ENCODE results near the gene ORAI1.
A peak's percentile ranks its signal among the peaks of the same experiment; 100 is the strongest.

ORAI1 gene

DNA sequence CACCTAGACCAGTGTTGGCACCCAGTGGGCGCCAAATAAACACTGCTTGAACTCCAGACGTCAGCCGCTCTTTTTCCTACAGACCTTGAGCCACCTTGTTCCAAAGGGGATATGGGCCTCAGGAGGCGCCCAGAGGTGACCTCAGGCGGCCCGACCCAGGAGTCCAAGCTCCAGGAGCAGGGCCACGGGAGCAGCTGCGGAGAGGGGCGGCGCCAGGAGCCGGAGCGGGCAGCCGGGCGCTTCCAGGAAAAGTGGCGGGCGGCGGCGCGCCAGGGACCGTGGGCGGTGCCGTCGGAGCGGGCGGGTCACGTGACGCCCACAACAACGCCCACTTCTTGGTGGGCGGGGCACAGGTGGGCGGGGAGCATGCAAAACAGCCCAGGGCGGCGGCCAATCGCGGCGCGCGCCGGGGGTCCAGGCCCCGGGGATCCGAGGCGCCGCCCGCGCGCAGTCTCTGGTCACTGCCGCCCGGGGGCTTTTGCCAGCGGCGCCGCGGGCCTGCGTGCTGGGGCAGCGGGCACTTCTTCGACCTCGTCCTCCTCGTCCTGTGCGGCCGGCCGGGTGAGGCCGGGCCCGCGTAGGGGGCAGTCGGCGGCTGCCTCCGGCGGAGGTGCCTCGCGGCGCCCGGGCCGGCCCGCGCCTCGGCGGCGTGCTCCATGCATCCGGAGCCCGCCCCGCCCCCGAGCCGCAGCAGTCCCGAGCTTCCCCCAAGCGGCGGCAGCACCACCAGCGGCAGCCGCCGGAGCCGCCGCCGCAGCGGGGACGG is at the start of gene ORAI1:
Gene ORAI1 (plus strand): TSS at position 444 of the 766 bp plus-strand sequence.
- TF ChIP-seq, protein P1, sequence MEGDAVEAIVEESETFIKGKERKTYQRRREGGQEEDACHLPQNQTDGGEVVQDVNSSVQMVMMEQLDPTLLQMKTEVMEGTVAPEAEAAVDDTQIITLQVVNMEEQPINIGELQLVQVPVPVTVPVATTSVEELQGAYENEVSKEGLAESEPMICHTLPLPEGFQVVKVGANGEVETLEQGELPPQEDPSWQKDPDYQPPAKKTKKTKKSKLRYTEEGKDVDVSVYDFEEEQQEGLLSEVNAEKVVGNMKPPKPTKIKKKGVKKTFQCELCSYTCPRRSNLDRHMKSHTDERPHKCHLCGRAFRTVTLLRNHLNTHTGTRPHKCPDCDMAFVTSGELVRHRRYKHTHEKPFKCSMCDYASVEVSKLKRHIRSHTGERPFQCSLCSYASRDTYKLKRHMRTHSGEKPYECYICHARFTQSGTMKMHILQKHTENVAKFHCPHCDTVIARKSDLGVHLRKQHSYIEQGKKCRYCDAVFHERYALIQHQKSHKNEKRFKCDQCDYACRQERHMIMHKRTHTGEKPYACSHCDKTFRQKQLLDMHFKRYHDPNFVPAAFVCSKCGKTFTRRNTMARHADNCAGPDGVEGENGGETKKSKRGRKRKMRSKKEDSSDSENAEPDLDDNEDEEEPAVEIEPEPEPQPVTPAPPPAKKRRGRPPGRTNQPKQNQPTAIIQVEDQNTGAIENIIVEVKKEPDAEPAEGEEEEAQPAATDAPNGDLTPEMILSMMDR (IDR thresholded peaks at IDR 0.05; ENCODE audit: insufficient read depth, low read depth, low read length, missing control alignments) = no peak
- DNase-seq (ENCODE audit: low read depth) = peak; percentile 97
- peak within 1 kb of the TSS; percentile 81 for H3K4me3 ChIP-seq (ENCODE audit: low read depth, low read length)

DNA sequence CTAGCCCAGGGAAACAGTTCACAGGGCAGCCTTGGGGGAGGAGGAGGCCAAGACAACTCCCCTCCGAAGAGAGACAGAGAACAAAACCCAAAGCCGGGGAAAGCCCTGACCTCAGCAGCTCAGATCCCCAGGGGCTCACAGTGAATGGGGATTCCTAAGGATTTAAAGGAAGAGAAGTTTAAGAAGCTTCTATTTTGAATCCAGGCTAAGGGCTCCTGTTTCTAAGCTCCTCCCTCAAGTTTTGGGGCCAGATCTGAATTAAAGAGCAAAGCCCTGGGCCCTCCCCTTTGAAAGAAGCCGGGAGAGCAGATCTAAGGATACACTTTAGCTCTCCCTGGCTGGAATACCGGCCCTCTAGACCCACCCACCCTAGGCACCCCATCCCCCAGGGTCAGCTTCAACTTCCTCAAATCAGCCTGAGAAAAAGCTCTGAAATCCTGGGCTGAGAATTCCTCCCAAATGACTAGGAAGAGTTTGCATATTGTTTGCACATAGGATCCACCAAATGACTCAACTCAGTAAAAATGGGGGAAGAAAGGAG is 49.4 kb upstream of the ORAI1 start:
- H3K4me3 ChIP-seq (ENCODE audit: low read depth, low read length) = peak overlapping the region; percentile 32
- DNase-seq (ENCODE audit: low read depth) = peak; percentile 55
- TF ChIP-seq, protein P1 (IDR thresholded peaks at IDR 0.05; ENCODE audit: insufficient read depth, low read depth, low read length, missing control alignments) = no peak

DNA sequence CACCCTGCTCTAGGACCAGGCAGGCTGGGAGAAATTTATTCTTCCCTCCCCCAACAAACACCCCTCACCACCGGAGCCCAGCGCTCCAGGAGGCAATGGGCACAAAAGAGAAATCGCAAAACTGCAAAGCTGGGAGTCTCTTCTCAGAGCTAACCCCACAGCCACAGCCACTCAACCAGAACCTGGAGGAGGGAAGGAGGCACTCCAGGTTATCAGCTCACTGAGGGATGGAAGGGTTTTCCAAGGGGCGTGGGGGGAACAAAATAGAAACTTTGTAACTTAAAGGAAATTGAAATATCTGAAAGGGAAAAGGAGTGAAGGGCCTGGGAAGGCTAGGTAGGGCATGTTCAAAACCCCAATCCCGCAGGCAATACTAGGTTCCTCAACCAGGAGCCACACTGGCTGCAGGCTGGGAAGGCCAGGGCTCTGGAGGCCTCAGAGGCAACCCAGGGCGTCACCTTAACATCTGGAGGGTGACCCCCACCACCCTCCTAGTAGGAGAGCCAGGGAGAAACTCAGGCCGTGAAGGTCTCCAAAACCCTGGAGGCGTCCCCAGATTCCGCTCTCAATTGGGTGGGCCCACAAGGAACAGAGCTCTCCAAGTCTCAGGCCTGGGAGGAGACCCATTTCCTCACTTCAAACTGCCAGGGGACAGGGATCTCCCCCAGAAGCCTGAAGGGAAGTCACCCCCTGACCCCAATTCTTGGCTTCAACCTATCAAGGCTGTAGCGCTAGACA is 48.7 kb upstream of the ORAI1 start:
- no peak for DNase-seq (ENCODE audit: low read depth)
- H3K4me3 ChIP-seq (ENCODE audit: low read depth, low read length) = peak overlapping the region; percentile 21

DNA sequence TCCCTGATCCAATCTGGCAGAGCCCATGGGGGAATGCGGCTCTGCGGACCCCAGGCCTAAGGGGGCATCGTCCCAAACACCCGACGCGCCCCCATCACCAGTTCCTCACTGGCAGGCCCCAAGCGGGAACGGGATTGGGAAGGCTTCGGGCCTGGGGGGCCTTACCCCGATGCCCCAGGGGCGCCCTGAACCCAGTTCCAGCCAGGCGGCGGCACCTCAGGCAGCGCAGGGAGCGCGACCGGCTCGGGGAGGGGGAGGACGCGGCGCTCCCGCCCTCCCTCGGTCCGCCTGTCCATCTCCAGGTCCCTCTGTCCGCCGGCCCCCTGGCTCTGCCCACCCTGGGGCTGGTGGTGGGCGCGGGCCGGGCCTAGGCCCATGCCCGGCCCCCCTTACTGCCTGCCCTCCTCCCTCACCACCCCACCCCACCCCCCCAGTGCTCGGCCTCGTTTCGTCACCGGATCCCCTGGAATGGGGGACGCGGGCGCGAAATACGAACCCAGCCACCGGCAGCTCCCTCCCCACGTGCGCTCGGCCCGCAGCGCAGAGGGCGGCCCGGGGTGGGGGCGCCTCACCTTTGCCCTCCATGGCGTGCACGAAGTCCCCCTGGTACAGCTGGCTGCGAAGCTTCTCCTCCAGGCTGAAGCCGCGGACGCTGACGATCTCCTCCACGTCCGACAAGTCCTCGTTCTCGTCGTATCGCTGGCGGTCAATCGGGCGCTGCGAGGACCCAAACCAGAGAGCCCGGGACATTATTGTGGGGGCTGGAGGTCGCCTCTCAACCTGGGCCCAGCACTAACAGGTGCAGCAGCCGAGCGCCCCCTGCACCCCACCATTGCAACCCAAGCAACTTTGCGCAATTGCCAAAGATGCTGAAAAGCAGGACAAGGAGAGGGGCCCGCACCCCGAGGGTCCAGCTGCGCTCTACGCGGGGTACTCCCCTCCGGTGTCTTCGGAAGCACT is 47.8 kb upstream of the ORAI1 start:
- peak overlapping the region; percentile 63 for H3K4me3 ChIP-seq (ENCODE audit: low read depth, low read length)
- TF ChIP-seq, protein P1 (IDR thresholded peaks at IDR 0.05; ENCODE audit: insufficient read depth, low read depth, low read length, missing control alignments) = no peak
- DNase-seq (ENCODE audit: low read depth) = no peak

More for the DNA sequence above, 48.7 kb upstream of the ORAI1 start:
- TF ChIP-seq, protein P1 (IDR thresholded peaks at IDR 0.05; ENCODE audit: insufficient read depth, low read depth, low read length, missing control alignments) = no peak

DNA sequence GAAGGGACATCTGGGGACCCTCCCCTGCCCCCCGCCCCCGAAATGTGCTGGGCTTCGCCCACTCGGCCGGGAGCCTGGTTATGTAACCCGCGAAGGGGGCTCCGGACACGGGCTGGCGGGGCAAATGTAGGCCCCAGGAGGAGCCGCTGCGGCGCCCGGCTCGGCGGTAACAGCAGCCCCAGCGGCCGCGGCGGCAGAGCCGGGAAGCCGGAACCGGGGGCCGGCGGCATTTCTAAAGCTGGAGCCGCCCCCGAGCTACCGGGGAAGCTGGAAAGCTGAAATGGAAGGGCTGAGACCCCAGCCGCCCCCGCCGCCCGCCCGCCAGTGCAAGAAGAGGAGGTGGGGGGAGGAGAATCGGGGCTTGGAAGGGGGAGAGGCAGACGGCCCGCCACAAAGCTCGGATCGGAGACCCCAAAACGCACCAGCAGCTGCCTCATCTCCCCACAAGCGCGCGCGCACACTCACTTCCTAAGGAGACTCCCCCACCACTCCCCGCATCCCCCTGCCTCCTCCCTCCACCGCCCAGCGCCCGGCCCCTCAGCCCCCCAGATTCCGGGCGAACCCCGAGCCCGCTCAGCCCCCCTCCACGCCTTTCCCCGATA is 47.0 kb upstream of the ORAI1 start:
- peak overlapping the region; percentile 63 for H3K4me3 ChIP-seq (ENCODE audit: low read depth, low read length)
- TF ChIP-seq, protein P1 (IDR thresholded peaks at IDR 0.05; ENCODE audit: insufficient read depth, low read depth, low read length, missing control alignments) = no peak
- DNase-seq (ENCODE audit: low read depth) = peak; percentile 35
